NCI-H2227 treated with DMSO at 0.1 percent for 48 hours (cell line): ENCODE data around the gene SENP6.
"Not testable (repeated sequence)": the region's sequence is repeated elsewhere in the genome, so short reads cannot be mapped to it uniquely, and the experiment has no call there.

Experiments used
- DNase-seq: peaks from one replicate; lab custom pipeline; 2025; lab: John Stamatoyannopoulos, UW

Gene SENP6

DNA sequence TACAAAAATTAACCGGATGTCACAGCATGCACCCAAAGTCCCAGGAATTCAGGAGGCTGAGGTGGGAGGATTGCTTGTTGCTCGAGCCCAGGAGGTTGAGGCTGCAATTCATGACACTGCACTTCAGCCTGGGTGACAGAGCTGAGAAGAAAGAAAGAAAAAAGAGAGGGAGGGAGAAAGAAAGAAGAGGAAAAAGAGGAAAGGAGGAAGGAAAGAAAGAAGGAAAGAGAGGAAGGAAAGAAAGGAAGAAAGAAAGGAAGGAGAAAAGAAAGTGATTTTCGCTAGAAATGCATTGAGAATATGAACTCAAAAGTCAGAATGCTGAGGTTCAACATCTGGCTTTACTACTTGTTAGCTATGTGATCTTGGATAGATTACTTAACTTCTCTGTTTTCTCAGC, 6.6 kb downstream of the SENP6 start:
- no peak for DNase-seq

DNA sequence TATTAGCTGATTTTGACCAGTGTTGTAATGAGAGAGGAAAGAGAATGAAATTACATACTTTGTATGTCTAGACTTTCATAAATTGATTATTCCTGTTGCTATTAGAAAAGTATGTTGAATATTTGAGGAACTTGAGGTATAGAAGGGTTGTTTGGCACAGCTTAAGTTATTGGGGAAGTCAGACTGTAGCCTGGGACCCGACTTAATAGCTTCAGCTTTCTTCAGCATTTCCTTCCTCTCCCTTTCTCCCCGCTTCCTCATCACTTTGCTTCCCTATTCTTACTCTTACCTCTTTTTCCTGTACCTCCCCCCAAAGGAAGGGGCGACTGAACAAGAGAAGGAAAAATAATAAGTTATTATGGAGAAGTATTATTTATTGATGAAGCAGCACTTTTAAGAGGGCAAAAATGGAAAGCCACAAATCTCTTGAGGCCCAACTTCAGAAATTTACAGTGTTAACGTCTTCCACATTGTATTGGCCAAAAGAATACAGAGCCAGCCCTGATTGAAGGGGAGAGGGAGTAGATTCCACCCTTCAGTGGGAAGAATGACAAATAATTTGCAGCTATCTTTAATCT, 7.4 kb downstream of the SENP6 start:
- no peak for DNase-seq

- DNase-seq: no peak
Measured at GRCh38 chr6:75609639-75610590, 8.2 kb downstream of the SENP6 start.

DNA sequence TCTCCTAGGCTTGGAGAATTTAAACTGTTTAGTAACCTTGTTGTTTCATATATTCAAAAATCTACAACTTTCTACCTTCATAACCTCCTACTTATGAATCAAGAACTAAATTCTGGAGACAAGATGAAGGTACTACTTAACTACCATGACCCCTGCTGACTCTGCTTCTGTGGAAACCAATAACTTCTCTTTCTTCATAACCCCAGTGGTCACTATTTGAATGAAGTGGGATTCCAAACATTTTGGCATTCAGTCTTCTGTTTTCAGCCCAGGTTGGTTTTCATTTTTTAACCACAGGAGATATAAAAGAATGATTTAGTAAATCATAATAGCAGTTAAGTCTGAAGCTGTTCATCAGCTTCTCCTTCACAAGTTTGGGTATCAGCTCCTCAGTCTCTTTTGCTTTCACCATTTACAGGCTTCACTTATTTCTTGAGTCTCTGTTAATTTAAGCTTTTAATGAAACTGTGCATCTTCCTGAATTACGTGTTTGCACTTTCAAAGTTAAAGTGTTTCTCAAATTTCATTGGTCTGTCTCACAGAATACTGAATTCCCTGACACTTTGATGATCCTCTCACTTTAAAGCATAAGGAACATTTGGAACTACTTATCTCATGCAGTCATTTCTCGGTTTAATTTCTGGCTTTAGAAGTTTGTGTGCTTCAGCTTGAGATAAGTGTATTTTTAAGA, 9.5 kb downstream of the SENP6 start:
- no peak for DNase-seq

- DNase-seq: no peak
Measured at GRCh38 chr6:75611702-75612375, 10.2 kb downstream of the SENP6 start.

GRCh38 chr6:75612434-75612833, 10.8 kb downstream of the SENP6 start:
- DNase-seq: no peak

GRCh38 chr6:75613056-75613501, 11.4 kb downstream of the SENP6 start:
- no peak for DNase-seq

- no peak for DNase-seq
Measured at GRCh38 chr6:75618437-75618836, 16.8 kb downstream of the SENP6 start.

- no peak for DNase-seq
Measured at GRCh38 chr6:75619230-75619899, 17.7 kb downstream of the SENP6 start.

GRCh38 chr6:75620381-75621304, 19.0 kb downstream of the SENP6 start:
- DNase-seq: no peak

- no peak for DNase-seq
Measured at GRCh38 chr6:75621846-75622245, 20.2 kb downstream of the SENP6 start.

- no peak for DNase-seq
Measured at GRCh38 chr6:75623491-75623890, 21.8 kb downstream of the SENP6 start.

- DNase-seq: no peak
Measured at GRCh38 chr6:75624335-75624734, 22.7 kb downstream of the SENP6 start.

GRCh38 chr6:75624988-75625387, 23.3 kb downstream of the SENP6 start:
- no peak for DNase-seq

GRCh38 chr6:75626561-75626960, 24.9 kb downstream of the SENP6 start:
- no peak for DNase-seq

DNA sequence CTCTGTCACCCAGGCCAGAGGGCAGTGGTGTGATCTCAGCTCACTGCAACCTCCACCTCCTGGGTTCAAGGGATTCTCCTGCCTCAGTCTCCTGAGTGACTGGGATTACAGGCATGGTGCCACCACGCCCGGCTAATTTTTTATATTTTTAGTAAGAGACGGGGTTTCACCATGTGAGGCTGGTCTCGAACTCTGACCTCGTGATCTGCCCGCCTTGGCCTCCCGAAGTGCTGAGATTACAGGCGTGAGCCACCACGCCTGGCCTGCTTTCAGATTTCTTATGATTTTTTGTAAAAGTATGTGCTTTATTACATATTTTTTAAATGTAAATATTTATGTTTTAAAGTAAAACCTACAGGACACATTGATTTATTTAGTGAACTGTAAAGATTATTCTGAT, 26.0 kb downstream of the SENP6 start:
- DNase-seq: not testable (repeated sequence)

DNA sequence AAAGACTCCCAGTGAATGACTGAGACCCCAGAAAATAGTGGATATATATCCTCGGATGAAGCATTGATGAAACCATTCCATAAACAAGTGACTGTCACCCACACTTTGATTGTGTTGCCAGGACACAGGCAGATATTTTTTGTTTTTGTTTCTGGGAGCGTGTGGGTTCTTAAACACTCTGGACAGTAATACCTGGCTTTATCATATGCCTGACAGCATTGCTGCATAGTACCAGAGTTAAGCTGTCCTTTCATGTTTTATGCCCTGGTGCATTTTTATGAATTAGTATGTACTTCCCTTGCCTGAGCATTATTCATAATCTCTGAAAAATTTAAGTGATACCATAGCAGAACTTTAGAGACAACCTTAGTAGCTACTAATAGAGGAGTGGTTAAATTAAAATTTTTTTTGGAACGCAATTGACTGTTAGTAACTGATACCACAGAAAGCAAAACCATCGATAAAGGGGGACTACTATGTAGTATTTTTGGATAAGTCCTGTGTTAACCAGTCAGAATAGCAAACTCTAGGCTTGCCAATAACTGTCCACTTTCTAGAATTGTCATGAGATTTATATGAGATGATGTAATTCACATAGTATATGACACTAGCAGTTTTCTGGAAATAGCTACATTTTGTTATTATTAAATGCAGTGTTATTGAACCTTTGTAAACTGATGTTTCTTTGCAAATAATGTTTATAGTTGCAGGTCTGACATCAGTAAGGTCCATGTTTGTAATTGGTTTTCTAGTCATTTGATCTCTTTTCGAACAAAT, 30.4 kb downstream of the SENP6 start:
- DNase-seq: no peak

DNA sequence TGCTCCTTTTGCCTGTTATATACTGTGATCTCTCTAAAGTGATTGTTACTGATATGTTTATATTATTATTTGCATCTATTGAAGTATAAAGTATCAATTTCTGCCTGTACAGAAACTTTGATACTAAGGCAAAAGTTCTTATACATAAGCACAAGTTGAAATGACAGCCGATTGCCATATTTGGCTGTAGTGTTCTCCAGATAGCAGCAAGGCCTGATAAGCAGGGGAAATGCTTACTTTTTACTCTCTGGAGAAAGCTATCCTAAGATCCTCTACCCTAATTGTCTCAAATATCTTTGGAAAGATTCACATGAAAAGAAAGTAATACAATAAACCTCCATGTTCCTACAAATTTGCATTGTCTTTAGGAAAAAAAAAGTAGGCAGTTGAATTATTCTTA, 31.4 kb downstream of the SENP6 start:
- DNase-seq: no peak

DNA sequence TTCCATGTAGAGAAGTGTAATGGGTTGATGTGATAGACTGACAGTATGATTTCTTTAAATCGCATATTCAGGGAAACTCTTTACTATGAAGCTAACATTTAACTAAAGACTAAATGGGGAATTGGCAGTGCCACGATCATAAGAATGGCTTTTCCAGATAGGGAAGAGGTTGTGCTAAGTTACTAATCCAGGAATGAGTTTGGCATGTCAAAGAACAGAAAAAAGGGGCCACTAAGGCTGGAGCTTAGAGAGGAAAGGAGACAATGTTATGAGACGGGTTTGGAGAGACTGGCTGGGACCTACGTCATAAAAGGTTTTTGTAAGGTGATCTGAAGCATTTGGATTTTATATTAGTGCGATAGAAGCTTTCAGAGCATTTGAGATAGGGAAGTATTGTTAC, 40.6 kb downstream of the SENP6 start:
- no peak for DNase-seq

DNA sequence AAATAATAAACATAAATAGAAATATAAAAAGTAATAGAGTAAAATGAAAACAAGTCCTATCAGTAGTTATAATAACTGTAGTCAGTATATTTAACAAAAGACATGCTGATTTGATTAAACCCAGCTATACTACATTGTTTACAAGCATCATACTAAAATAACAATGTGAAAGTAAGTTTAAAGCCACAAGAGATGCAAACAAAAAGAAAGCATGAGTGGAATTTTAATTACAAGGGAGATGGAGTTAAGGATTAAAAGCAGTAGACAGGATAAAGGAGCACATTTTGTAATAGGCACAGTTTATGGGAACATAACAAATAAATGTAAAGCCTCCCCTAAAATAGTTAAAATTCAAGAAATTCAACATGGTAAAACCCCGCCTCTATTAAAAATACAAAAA, 41.5 kb downstream of the SENP6 start:
- no peak for DNase-seq
